Measurements from ENCODE around the gene HSD17B3. TPM values are rescaled to one million over a fixed set of nuclear protein-coding genes. Genes with fewer than 3 reads are reported as not detected.
A peak's percentile ranks its signal among the peaks of the same experiment; 100 is the strongest.
"Not testable (repeated sequence)": the region's sequence is repeated elsewhere in the genome, so short reads cannot be mapped to it uniquely, and the experiment has no call there.

The HSD17B3 gene
- total RNA-seq, 1 donor from 2014 or later, result 4.5 TPM

DNA sequence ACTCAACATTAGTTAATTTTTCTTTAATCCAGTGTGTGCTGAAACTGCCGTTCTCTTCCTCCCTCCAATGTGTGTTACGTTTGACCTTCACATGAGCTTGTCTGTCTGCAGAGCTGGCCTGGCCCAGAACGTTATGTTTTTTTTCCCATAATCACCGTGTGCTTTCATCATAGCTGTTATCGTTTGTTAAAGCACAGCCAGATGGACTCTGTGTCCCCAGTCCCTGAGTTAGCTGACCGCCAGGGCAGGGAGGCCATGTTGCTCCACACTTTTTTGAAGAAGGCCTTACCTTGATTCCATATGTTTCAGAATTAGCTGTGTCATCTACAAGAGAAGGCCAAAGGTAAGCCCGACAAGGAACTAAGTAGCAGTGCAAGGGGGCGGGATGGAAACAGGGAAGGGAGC, 55.7 kb downstream of the HSD17B3 start:
- intact Hi-C loops (cut with DNase I), result loop anchor here (10.0 kb wide), 1 partner anchor 69 kb away; no protein-coding TSS in a partner anchor
- ATAC-seq (no peak), DNase-seq (ENCODE audit: low spot score) (no peak)

DNA sequence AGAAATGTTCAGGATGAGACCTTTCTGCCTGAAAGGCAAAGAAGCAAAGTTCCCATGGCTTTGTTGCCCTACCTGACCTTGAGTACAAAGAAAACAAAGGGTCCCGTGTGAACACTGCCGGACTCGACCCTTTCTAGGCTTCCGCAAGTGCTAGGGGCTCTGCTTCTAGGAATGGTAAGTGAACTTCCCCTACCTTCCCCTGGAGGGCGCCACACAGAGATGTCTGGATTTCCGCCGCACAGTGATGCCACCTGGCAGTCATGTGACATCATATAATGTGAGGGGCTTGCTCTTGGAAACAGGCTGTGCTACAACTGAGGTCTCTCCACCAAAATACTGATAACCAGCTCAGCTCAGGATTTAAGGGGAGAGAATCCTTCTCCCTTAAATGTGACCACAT, 56.6 kb downstream of the HSD17B3 start:
- intact Hi-C loops (cut with DNase I), result loop anchor here (10.0 kb wide), 1 partner anchor 69 kb away; no protein-coding TSS in a partner anchor
- ATAC-seq, result no peak
- DNase-seq (ENCODE audit: low spot score), result no peak

DNA sequence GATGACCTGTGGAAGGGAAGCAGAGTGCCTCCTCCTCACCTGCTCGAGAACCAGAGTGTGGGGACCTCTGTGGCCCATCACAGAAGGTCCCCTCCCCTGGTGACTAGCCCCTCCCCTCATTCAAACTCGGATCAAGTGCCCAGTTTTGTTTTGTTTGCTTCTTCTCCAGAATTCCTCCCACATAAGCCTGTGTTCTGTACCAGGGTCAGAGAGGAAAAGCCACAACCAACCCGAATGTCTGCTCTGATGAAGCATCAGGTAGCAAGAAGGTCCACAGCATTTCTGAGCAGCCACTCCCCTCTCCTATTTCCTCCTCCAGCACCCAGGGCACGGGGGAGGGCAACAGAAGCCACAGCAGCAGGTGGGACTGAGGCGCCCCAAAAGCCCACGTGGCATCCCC, 58.2 kb downstream of the HSD17B3 start:
- intact Hi-C loops (cut with DNase I), result loop anchor here (10.0 kb wide), 1 partner anchor 71 kb away; no protein-coding TSS in a partner anchor
- DNase-seq (ENCODE audit: low spot score) (no peak), ATAC-seq (no peak)

DNA sequence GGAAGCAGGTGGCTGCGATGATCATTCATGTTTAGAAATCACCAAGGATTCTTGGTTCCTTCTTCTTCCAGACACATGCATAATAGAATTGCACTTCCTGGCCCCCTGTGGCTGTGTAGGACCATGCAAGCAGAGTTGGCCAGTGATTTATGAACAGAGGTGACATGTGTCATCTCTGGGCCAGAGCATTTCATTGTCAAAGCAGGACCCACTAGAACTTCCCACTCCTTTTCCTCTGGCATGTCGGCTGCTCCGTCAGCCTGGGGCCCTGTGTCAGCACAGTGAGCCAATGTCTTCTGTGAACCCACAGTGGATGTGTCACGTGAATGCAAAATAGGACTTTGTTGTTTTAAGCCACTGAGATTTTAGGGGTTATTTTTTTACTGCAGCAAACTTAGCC, 59.2 kb downstream of the HSD17B3 start:
- ATAC-seq, result peak; percentile 68
- no peak for DNase-seq (ENCODE audit: low spot score)
- intact Hi-C loops (cut with DNase I), result loop anchor here (10.0 kb wide), 1 partner anchor 72 kb away; no protein-coding TSS in a partner anchor

DNA sequence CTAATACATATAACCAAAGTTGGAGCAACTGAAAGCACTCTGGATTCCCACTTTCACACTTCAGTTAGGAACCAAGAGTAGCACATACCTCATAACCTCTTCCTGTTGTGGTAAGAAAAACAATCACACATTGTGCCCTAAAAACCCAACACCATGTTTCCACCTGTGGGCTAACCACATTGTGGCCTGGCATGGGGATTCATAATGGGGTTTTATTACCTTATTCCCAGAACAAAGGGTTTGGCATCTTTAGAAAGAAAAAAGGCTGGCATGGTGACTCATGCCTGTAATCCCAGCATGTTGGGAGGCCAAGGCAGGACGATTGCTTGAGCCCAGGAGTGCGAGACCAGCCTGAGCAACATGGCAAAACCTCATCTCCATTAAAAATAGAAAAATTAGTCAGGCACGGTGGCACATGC, 60.6 kb downstream of the HSD17B3 start:
- no peak for DNase-seq (ENCODE audit: low spot score)
- intact Hi-C loops (cut with DNase I), result loop anchor here (10.0 kb wide), 1 partner anchor 73 kb away; no protein-coding TSS in a partner anchor
- no peak for ATAC-seq

DNA sequence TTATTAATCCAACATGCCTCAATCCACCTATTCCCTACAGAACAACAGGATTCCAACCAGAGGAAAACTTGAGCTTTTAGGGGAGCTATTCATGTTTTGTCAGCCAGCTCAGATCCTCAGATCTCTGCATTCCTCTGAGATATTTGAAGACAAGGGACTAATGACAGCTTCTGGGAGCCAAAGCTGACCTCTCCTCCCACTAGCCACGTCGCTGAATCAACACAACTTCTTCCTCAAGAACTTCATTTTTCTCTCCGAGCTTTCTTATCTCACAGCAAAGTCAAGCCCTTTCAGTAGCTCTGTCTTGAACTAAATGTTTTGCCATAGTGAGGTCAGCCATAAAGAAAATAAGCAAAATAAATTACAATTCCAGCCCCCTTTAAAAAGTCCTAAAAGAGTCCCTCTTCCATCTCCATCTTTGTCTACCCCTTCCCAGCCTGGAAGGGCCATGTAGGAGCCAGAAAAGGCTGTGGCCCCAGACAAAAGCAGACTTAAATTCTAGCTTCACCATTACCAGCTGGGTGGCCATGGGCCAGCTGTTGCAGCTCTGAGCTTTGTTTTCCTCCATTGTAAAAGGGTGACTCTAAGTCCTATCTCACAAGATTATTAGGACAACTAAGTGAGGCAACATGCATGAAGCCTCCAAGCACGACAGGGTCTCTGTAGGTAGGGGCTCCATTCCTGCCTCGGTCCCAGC, 65.0 kb downstream of the HSD17B3 start:
- intact Hi-C loops (cut with DNase I), result no loop called here
- no peak for ATAC-seq
- DNase-seq (ENCODE audit: low spot score), result no peak

DNA sequence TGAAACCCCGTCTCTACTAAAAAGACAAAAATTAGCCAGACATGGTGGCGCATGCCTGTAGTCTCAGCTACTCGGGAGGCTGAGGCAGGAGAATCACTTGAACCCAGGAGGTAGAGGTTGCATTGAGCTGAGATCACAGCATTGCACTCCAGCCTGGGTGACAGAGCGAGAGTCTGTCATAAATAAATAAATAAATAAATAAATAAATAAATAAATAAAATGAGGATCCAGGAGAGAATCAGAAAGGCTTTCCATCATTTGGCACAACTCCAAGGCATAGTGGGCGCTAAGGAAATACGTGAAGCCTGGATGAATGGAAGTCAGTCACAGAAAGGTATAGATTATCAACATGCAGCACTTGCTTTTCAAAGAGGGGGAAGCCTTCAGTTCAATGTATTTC, 65.6 kb downstream of the HSD17B3 start:
- intact Hi-C loops (cut with DNase I); ATAC-seq; DNase-seq (ENCODE audit: low spot score): not testable (repeated sequence)

DNA sequence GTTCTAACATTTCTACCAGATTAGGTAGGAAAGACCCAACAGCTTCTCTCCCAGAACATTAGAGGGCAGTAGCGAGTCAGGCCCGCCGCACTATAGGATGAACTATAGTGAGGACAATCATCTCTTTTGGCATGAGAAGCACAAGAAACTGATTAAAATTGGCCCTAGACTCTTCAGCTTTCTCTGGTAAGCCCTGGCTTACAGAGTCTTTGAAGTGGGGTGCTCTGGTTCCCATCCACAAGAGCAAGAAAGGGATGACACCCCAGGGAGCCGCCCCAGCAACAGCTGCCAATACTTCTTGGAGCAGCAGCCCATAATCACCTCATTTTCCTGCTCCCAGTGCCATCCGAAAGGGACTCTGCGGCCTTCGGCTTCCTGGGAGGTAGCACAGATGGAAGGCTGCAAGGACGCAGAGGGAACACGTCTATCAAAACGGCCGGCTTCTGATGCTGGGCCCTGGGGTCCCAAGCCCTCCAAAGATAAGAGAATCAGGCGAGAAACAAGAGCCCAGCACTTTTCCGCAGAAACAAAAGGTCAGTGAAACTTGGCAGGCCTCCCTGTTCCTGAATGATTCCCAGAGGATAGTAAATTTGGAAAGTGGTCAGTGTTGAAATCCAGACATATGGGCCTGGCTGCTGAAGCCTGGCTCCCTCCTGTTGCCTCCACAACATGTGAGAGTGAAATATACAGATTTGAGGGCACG, 69.3 kb downstream of the HSD17B3 start:
- peak; percentile 77 for DNase-seq (ENCODE audit: low spot score)
- intact Hi-C loops (cut with DNase I), result no loop called here
- peak; percentile 94 for ATAC-seq

DNA sequence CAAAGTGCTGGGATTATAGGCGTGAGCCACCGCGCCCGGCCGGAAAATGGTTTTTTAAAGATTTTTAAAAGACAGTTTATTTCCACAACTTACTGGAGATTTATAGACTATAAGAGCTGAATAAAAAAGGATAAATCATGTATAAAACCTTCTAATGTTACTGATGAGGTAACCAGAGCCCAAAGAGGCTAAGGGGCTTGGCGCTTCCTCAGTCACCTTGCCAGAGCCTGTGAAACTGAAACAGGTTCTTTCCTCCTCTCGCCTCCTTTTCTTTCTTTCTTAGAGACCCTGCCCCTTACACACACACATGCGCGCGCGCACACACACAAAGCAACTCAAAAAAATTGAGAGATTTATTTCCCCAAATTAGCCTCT, 69.8 kb downstream of the HSD17B3 start:
- no peak for DNase-seq (ENCODE audit: low spot score)
- ATAC-seq, result no peak
- intact Hi-C loops (cut with DNase I), result no loop called here

DNA sequence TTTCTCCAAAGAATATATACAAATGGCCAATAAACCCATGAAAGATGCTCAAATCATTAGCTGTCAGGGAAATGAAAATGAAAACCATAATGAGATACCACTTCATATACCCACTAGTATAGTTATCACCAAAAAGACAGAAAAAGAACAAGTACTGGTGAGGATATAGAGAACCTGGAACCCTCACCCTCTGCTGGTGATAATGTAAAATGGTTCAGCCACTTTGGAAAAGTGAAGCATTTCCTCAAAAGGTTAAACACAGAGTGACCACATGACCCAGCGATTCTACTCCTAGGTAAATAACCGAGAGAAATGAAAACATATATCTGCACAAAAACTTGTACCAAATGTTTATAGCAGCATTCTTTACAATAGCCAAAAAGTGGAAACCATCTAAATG, 72.0 kb downstream of the HSD17B3 start:
- no peak for DNase-seq (ENCODE audit: low spot score)
- ATAC-seq, result no peak
- intact Hi-C loops (cut with DNase I), result no loop called here

DNA sequence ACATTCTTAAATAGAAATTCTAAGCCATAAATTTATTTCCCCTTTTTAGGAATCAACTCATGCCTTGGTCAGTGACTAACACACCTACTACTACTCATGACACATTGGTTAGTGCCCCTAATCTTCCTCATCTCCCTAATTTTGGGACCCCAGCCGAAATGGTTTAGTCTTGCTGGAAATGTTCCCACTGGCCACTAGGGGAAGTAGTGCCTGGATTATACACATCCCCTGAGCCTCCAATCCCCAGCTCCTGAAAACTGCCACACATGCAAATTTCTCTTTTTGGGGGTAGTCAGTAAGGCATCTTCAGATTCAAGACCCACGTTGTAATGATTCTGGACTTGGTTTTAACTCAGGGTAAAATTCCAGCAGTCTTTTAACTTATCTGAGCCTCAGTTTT, 79.8 kb downstream of the HSD17B3 start:
- ATAC-seq (no peak), DNase-seq (ENCODE audit: low spot score) (no peak)
- intact Hi-C loops (cut with DNase I), result no loop called here

DNA sequence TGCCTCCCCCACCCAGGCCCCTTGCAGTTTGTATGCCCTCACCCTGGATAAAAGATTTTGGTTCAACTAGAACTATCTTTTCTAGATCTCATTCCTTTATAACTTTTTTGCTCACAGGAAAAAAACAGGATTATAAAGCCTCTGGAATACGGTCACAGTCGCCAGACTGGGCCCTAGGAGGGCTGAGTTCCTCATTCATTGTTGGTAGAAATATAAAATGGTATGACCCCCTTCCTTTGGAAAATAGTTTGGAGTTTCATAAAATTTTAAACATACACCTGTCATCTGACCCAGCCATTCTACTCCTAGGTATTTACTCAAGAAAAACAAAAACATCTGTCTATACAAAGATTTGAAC, 82.1 kb downstream of the HSD17B3 start:
- ATAC-seq, result no peak
- intact Hi-C loops (cut with DNase I), result loop anchor here (10.0 kb wide), 1 partner anchor 495 kb away; no protein-coding TSS in a partner anchor

DNA sequence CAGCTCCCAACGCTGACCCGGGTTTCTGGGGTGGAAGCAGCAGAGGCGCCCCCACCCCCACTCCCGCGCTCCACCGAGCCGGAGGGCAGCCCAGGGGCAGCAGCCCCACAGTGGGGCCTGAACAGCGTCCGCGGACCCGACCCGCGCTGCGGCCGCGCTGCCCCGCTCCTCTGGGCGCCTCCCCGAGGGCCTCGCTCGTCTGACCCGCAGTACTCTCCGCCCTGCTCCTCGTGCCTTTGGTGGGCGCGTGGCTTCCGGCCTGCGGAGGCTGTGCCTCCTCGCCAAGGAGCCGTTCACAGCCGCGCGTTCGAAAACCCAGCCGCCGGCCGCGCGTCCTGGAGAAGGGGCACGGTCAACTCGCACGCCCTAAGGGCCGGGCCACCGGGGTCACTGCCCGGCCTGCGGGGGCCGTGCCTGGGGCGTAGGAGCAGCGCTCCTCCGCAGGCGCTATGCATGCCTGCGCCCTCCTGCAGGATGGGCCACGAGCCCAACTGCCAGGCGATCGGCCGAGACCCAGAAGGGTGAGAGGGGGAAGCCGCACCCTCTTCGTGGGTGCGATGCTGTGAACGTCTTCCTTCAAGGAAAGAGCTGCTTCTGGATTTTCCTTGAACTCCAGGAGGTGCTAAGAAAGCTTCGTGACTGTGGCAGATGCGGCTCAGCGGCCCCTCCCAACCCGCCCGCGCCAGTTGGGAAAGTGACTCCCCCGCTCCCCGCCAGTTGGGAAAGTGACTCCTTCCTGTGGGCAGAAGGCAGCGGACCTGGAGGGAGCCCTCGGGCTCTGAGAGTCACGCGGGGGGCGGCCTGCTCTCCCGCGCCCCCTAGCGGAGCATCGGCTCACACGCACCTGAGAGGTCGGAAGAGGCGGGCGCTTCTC, 82.7 kb downstream of the HSD17B3 start:
- DNase-seq (ENCODE audit: low spot score), result peak; percentile 69
- intact Hi-C loops (cut with DNase I), result loop anchor here (10.0 kb wide), 1 partner anchor 494 kb away; no protein-coding TSS in a partner anchor
- ATAC-seq, result peak; percentile 13

More for the DNA sequence above, 82.1 kb downstream of the HSD17B3 start:
- no peak for DNase-seq (ENCODE audit: low spot score)

DNA sequence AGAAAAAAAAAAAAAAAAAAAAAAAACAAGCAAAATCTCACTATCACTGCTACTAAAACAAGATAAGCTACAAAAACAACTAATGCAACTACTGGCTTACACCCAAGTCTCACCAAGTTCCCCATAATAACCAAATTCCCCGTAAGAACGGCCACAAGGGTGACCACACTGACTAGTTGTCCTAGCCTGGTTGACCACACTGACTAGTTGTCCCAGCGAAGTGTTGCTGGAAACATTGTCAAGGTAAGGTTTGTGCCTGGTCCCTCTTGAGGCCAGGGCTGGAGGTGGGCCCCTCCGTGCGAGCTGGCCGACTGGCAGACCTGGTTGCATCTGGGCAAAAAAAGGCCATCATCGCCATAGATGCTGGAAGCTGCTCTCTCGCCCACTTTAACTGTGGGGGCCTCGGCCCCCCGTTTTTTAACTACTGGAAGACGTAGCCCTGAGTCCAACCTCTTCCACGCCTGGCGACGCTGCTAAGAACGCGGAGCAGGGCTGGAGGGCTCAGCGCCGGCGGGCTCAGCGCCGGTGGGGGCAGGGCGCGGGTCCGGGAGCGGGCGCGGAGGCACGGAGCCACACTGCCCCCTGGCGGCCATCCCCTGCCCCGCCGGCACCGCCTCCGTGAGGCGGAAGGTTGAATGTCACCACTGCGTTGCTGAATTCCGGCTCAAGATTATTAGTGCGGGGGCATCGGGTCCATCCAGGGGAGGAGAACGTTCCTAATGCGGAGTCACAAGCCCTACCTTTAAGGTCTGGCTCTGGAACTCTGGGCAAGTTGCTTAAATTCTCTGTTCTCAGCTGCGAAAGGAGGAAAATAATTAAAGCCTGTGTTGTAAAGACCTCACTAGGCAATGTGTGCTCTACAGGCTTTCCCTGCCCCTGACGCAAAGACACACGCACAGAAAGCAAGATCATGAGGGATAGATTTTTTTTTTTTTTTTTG, 84.0 kb downstream of the HSD17B3 start:
- DNase-seq (ENCODE audit: low spot score) (peak; percentile 89), ATAC-seq (peak; percentile 93)
- intact Hi-C loops (cut with DNase I), result loop anchor here (10.0 kb wide), 1 partner anchor 493 kb away; no protein-coding TSS in a partner anchor

DNA sequence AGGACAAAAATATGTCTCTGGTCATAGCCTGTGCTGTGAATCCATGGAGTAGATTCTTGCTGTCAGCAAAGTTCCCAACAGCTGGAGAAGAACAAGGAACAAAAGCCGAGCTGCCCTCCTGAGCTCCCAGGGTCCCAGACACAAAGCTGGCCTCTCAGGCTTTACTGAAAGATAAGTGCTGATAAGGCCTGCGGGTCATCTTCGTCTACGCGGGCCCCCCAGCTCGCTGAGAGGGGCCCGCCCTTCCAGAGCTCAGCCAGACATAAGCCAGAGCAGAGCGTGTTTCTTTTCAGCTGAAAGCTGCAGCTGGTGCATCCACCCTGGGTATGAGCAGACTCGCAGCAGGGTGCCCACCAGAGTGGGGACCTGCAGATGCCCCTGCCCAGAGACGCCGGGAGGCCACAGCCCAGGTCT, 84.7 kb downstream of the HSD17B3 start:
- DNase-seq (ENCODE audit: low spot score) (no peak), ATAC-seq (peak; percentile 45)
- intact Hi-C loops (cut with DNase I), result loop anchor here (10.0 kb wide), 1 partner anchor 492 kb away; no protein-coding TSS in a partner anchor

DNA sequence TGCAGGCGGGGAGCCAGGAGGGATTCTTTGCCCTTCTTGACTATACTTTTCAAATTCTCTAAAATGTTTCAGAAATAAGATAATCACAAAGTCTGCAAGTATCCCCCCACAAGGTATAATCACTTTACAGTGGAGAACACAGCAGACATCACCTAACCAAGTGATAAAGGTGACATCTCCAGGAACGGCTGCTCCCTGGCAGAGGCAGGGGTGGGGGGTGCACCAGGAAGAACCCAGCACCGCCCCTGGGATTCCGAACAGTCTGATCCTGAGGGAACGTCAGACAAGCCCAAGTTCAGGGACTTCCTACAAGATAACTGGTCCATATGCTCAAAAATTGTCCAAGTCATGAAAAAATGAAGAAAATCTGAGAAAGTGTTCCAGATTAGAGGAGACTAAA, 85.4 kb downstream of the HSD17B3 start:
- no peak for ATAC-seq
- intact Hi-C loops (cut with DNase I), result loop anchor here (10.0 kb wide), 1 partner anchor 492 kb away; no protein-coding TSS in a partner anchor
- DNase-seq (ENCODE audit: low spot score), result no peak

DNA sequence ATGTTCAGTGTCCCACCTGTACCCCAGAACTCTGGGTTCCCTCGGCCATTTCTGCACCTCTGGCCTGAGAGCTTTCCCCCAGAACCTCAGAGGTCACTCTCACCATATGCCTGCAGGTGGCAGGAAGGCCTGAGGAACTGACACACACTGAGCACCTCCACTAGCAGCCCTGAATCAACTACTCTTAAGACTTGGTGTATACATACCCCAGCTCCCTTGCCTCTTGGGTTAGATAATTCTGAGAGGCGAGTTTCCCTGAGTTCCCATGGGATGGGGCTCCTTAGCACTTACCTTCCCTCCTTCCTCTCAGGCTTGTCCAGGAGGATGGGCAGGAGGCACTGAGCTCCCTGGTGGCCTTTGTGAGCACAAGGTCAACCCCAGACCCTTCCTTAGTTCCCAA, 86.1 kb downstream of the HSD17B3 start:
- intact Hi-C loops (cut with DNase I), result loop anchor here (10.0 kb wide), 1 partner anchor 491 kb away; no protein-coding TSS in a partner anchor
- DNase-seq (ENCODE audit: low spot score), result no peak

DNA sequence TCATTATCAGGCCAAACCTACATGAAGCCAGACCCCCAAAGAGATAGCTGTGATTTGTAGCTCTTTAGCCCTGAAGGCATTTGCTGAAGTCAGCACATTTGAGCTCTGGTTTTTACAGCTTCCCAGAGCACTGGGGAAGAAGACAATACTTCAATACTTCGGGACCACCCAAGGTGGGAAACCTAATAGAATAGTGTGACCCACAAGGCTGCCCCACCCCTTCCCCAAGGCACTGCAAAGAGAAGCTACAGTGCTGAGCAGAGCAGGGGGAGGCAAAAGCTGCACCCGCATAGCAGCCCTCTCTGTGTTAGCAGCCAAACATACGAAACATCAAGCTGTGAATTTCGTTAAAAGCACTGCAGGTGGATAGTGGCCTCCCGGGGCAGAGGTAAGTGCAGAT, 87.3 kb downstream of the HSD17B3 start:
- ATAC-seq, result no peak
- DNase-seq (ENCODE audit: low spot score), result no peak
- intact Hi-C loops (cut with DNase I), result loop anchor here (10.0 kb wide), 1 partner anchor 490 kb away; no protein-coding TSS in a partner anchor

More for the DNA sequence above, 86.1 kb downstream of the HSD17B3 start:
- no peak for ATAC-seq
